AG08396 (cell line): ENCODE measurements around the gene PYGL.
"Not testable (repeated sequence)": the region's sequence is repeated elsewhere in the genome, so short reads cannot be mapped to it uniquely, and the experiment has no call there.

ENCODE experiments used
- DNase-seq: peaks from one replicate; pipeline ENCODE4 v3.0.0; 2012; ENCODE audit warnings: low spot score, mixed read lengths

The PYGL gene

GRCh38 chr14:50954811-50955372, 10.6 kb upstream of the PYGL start:
- peak; percentile 65 for DNase-seq

DNA sequence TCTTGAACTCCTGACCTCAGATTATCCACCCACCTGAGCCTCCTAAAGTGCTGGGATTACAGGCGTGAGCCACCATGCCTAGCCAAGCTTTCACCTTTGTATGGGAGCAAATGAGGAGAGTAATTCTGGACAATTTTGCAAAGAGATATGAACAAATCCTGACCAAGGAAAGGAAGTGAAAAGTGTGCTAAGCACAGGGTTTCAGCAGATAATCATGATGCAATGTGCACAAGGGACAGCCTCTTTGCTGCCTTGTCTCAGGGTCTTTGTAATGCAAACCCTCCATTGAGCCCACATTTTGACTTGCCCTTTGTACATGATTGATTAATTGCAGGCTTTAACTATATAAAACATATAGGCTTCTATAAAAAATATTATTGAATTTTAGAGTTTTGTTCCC, 9.2 kb upstream of the PYGL start:
- no peak for DNase-seq

- no peak for DNase-seq
Measured at GRCh38 chr14:50951032-50951431, 6.7 kb upstream of the PYGL start.

- DNase-seq, result no peak
Measured at GRCh38 chr14:50948205-50948604, 3.9 kb upstream of the PYGL start.

- no peak for DNase-seq
Measured at GRCh38 chr14:50947446-50947845, 3.2 kb upstream of the PYGL start.

DNA sequence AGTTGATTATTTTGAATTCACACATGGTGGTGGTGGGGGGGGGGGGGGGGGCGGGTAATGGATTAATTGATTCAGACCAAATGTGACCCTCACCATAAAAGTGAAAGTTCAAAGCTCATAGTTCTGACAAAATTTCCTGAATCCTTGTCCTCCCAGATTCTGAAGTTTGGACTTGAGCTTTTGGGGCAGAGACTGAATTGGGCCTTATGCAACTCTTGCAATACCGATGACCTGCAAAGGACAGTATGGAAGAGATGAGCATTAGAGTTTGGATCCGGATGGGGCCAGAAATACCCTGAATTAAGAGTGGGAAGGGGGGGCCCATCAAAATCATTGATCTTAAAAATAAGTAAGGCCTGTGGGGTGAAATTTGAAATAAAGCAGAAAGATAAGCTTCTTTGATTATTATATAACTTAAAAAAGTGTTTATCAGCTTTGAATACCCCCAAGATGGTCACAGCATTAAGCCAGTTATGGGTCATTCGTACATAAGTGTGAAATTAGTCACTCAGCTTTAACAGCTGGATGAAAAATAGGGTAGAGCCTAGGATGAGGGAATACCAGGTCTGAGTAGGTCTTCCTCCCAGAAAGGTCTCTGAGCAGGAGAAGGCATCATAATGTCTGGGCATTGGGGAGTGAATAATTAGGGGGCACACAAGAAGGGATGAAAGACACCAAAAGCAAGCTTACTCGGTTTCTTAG, 2.1 kb upstream of the PYGL start:
- DNase-seq, result no peak

DNA sequence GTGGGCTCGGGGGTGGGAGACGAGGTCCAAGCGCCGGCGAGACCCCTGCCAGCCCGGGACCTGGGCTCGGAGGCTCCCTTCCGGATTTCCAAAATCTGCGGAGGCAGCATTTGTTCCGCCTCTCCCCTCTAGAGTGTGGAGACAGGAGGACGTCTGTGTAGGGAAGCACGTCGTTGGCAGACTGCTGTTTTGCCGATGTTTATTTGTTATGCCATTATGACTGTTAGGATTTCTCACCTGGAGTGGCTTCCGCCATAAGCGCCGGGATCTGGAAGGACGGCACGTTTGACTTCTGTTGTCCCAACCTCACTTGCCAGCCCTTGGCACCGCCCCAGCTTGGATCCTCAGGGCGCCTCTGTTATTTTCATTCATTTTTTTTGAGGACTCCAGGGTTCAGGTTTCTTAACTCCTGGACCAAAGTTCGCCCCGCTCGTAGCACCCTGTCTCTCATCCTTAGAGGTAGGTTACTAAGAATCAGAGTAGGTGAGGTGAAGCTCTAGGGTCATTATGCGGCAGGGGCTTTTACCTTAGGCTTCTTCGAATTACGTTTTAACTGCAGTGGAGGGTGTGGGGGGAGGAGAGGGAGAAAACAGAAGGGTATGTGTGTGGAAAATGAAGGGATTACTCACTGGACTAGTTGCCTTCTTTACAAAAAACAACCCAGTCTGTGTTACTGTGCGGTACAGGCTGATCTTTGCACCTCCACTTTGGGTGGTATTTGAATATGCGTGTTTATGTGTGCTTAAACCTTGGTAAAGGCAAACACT, 547 bp upstream of the PYGL start:
- DNase-seq, result peak; percentile 69

DNA sequence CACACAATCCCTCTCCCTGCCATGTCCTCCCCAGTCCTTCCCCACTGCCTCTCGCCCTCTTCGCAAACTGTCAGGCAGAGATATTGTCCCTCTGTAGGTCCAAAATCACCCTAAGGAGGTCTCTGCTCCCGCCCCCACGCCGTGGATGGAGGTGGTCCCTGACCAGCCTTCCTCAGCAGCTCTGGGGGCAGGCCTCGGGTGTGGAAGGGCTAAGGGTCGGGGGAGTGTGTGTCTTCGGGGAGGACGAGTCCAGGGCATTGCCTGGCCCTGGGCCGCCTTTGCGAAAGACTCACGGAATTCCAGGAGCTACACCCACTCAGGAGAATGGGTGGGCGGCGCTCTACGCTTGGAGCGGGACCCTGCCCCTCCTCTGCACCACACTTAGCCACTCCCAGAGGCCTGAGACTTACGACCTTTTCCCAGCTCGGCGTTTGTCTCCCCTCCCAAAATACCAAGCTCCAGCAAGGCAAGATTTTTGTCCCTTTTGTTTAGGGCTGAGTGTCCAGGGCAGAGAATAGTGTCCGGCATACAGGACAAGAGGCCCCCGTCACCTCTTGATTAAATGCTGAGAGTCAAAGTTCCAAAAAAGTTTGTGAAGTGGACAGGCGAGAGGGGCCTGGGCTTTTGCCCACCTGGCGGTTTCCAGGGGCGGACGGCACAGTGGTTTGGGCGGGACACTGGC, 881 bp downstream of the PYGL start:
- DNase-seq, result peak; percentile 39

DNA sequence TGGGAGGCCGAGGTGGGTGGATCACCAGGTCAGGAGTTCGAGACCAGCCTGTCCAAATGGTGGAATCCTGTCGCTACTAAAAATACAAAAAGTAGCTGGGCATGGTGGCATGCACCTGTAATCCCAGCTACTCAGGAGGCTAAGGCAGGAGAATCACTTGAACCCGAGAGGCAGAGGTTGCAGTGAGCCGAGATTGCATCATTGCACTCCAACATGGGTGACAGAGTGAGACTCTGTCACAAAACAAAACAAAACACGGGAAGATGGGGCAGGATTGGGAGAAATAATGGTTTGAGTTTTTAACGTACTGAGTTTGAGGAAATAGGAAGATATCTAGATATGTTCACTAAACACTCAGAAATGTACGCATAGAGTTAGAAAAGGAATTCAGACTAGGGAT, 2.6 kb downstream of the PYGL start:
- DNase-seq, result not testable (repeated sequence)

- DNase-seq, result peak; percentile 17
Measured at GRCh38 chr14:50941151-50941550, 3.1 kb downstream of the PYGL start.

DNA sequence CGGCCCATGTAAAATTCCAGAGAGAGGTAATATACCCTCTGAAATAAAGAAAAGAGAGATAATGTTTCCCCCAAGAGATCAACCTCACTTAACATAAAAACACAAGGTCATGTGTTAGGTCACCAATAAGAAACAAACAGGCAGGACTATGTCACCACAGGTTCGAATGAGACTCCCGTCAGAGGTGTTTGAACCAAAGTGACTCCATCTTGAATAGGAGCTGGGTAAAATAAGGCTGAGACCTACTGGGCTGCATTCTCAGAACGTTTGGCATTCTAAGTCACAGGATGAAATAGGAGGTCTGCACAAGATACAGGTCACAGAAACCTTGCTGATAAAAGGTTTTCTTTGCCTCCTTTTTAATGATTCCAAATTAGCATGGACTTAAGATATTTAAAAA, 6.5 kb downstream of the PYGL start:
- DNase-seq, result no peak

DNA sequence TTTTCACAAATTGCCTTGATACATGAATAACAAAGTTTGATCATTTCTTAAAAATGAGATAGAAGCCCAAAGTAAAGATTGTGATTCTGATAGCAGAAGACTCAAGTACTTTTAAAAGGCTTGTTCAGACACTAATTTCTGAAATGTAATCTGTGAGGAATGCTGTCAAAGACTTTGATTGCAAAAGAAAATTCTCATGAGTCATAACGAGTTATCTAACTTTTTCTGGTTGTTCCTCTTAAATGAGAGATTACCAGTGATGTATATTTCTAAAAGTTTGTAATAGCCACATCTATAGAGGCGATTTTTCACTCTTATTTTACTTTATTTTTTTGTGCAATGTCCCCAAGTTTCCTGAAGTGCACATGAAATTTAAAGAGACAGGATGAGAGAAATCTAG, 7.0 kb downstream of the PYGL start:
- DNase-seq, result peak; percentile 18

- no peak for DNase-seq
Measured at GRCh38 chr14:50936882-50937281, 7.4 kb downstream of the PYGL start.

DNA sequence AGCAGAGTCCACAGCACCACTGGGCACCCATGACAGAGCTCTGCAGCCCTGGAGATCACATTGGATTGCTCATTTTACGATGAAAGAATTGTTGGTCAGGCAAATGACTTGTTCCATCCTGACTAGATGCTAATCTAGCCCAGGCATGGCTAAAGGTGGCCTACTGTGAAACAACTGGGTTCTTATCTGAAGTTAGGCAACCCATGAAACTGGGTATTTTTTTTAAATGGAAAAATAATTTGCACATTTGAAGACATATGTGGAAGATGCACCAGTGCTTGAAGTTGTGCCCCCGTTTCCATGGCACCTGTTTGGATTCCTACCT, 8.3 kb downstream of the PYGL start:
- no peak for DNase-seq

GRCh38 chr14:50935126-50936015, 8.9 kb downstream of the PYGL start:
- DNase-seq, result no peak

DNA sequence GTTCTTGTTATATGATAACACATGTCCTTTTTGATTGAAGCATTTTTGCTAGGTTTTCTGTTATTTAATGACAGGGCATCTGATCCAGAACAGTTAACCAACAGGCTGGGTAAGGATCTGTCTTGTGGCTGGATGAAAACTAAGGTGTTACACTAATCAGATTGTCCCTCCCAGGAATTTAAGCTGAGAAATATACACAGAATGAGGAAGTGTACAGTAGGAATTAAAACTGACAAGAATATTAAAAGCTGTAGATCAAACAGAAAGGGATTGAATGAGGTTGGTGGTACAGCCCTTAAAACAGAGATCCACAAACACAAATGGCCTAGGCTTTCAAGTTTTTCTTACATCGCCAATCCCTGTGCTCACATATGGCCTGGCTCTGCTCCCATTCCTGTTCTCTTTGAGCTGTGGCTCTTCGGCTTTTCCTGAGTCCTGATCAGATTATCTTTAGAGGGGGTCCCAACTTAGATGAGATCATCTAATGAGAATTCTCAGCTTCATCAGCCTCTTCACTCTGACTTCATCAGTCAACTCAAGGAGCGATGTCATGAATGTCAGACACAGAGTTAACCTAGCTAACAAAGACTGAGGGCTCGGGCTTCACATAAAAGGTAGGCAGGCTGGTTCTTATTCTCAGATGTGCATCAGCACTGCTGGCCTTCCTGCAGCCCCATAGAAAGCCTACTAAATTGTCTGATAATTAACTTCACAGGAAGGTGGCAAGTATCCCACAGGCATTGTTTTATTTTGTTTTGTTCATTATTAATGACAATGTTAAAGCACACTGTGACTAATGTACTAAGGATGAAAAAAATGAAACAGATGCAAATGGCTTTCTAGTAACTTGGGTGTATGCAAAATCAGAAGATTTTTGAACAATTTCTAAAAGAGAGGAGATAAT, 11.4 kb downstream of the PYGL start:
- DNase-seq, result no peak

DNA sequence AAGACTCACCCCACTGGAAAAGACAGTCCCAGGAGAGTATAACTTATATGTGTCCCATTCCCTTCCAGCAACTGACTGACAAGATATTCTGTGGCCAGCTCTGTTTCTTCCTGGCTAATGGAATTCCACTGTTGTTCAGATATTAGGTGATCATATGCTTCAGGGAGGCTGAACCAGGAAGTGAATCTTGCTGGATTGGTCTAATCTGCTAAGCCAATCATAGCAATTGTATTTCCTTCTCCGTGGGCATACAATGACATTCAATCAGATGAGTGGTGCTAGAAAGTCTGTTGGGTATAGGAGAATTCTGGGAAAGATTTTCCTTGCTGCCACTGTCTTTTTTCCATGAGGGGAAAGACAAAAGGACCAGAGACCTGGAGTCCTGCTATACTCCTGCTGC, 12.1 kb downstream of the PYGL start:
- no peak for DNase-seq

- no peak for DNase-seq
Measured at GRCh38 chr14:50931559-50931958, 12.7 kb downstream of the PYGL start.

DNA sequence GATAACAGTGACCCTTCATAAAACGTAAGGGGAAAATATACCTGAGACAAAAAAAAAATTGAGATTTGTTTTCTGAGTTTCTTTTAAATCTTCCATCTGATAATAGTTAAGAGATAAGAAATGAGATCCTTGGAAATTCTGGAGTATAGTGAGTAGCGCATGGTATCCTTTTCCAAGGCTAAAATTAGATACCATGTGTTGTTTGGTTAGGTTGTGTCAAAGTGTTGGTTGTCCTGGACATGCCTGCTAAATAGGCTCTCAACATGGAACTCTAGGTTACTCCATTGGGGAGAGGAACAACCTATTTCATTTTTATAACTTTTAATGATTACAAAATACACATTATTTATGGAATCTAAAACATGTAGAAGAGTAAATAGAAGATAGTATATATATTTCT, 14.8 kb downstream of the PYGL start:
- DNase-seq, result no peak

DNA sequence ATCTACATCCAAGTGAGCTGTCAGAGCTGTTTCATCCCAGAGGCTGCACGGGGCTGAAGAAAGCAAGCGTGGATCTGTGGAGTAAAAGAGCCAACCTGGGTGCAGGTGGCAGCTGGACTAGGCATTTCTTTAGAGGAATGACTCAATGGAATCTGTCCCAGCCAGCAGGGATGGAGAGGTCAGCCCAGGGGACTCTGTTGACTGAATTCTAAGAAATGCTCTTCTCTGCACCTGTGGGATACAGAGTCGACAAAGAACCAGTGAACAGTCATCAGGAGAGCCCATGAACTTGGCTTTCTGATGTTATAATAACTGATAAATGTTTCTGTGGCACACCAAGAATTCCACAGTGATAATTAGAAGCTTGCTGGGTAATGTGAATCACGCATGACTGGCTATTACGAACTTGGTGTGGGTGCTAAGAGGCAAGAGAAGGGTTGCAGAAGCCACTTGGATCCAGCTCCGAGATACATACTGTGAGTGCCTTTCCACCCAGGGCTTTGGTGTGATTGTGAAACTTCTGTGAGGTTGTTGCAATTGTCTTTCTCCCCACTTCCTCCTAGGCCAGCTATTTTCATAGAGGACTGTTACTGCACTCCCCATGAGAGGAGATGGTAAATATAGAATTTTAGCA, 16.2 kb downstream of the PYGL start:
- DNase-seq, result peak; percentile 25
